AG10803 (cell line): ENCODE measurements around the gene HSPG2.

ENCODE experiments used
- DNase-seq: peaks from one replicate; pipeline ENCODE4 v3.0.0; 2010; ENCODE audit warnings: low read depth
- H3K4me3 ChIP-seq: 2 replicates; pipeline ENCODE4 v1.5.1; 2011; ENCODE audit warnings: mild to moderate bottlenecking, low read length, control low read depth
- TF ChIP-seq, protein P1 (sequence below): conservative IDR thresholded peaks from 2 replicates; pipeline ENCODE4 v1.5.1; 2011; ENCODE audit warnings: mild to moderate bottlenecking, low read length, control low read depth, inconsistent platforms

The HSPG2 gene

GRCh38 chr1:21869620-21870121 lies 67.4 kb downstream of the HSPG2 start:
- peak; percentile 91 for DNase-seq
- no peak overlapping the region for H3K4me3 ChIP-seq
- TF ChIP-seq, protein P1, sequence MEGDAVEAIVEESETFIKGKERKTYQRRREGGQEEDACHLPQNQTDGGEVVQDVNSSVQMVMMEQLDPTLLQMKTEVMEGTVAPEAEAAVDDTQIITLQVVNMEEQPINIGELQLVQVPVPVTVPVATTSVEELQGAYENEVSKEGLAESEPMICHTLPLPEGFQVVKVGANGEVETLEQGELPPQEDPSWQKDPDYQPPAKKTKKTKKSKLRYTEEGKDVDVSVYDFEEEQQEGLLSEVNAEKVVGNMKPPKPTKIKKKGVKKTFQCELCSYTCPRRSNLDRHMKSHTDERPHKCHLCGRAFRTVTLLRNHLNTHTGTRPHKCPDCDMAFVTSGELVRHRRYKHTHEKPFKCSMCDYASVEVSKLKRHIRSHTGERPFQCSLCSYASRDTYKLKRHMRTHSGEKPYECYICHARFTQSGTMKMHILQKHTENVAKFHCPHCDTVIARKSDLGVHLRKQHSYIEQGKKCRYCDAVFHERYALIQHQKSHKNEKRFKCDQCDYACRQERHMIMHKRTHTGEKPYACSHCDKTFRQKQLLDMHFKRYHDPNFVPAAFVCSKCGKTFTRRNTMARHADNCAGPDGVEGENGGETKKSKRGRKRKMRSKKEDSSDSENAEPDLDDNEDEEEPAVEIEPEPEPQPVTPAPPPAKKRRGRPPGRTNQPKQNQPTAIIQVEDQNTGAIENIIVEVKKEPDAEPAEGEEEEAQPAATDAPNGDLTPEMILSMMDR: no peak

- no peak overlapping the region for H3K4me3 ChIP-seq
- DNase-seq: no peak
- TF ChIP-seq, protein P1: no peak
Observed at GRCh38 chr1:21868941-21869454, 68.1 kb downstream of the HSPG2 start.

GRCh38 chr1:21868482-21868881 lies 68.6 kb downstream of the HSPG2 start:
- TF ChIP-seq, protein P1: no peak
- no peak overlapping the region for H3K4me3 ChIP-seq
- DNase-seq: no peak

GRCh38 chr1:21867451-21867996 lies 69.6 kb downstream of the HSPG2 start:
- TF ChIP-seq, protein P1: no peak
- H3K4me3 ChIP-seq: no peak overlapping the region
- no peak for DNase-seq

GRCh38 chr1:21866707-21867043 lies 70.4 kb downstream of the HSPG2 start:
- no peak overlapping the region for H3K4me3 ChIP-seq
- DNase-seq: peak; percentile 12
- TF ChIP-seq, protein P1: no peak

DNA sequence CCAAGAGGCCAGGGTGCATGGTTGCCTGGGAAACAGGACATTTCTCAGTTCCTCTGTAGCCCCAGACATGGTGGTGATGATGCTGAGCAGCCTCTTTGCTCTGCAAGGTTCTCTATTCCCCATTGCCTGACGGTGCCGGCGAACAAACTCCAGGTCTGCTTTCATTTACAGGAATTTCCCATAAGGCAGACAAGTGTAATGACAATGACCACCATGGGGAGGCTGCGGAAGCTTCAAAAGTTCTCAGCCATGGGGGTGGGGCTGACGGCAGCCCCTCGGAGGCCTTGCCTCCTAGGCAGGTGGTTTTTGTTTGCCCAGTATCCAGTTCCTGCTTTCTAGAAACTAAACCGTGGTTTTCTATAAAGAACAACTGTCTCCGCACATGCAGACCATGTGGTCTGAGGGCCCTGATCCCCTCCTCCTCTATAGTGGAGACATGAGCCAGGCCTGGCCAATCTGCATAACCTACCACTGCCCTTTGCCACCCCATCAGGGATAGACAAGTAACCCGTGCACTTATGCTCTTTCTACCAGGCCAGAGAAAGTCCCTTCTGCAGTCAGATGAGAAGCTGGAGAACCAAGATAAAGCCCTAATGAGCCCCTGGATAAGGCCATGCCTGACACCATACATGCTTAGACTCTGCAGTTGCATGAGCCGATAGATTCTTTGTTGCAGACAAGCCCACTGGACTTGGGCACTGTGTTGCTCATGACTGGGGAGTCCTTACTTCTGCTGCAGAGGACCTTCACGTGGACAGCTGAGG lies 71.0 kb downstream of the HSPG2 start:
- H3K4me3 ChIP-seq: no peak overlapping the region
- DNase-seq: no peak
- TF ChIP-seq, protein P1: no peak

GRCh38 chr1:21865609-21865942 lies 71.5 kb downstream of the HSPG2 start:
- DNase-seq: no peak
- H3K4me3 ChIP-seq: no peak overlapping the region
- TF ChIP-seq, protein P1: no peak
